ENCODE measurements around the gene OR3A1.

DNA sequence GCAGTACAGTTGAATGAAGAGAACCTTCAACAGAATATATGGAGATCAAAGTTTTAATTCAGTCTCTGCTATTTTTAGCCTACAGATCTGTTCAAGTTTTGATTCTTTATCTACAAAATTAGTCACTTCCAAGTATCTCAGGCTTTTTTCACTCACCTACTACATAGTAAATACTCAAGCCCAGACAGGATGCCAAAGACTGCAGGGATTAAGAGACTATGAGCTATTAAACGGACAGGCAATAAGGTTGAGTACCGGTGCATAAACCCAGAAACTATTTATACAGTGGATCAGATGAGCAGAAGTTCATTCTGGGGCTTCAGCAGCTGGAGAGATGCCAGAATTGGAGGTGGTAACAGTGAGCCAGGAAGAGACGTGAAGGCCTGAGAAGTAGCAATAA lies 18.7 kb upstream of the OR3A1 start:
- TF ChIP-seq CTCF (conservative IDR thresholded peaks at IDR 0.05) (no peak), ZFX (IDR thresholded peaks at IDR 0.05) (no peak)

All from C4-2B (cell line).